ENCODE data around the gene SGSM1.

GRCh38 chr22:24806663-24807001 lies 621 bp downstream of the SGSM1 start:
- TF ChIP-seq CTCF (IDR thresholded peaks at IDR 0.05) (no peak), POLR2A (IDR thresholded peaks at IDR 0.05) (no peak)

Data from right lobe of liver (tissue), 4 donors.